GM12874 (cell line): ENCODE results near the gene BPIFB3.
A peak's percentile ranks its signal among the peaks of the same experiment; 100 is the strongest.

ENCODE experiments used
- TF ChIP-seq, protein P1 (sequence below): IDR thresholded peaks from 2 replicates; pipeline ENCODE4 v1.5.1; 2011; ENCODE audit warnings: low read depth, mild to moderate bottlenecking, control low read depth, low read length, moderate library complexity; ENCODE audit not compliant: insufficient read depth

Gene BPIFB3

DNA sequence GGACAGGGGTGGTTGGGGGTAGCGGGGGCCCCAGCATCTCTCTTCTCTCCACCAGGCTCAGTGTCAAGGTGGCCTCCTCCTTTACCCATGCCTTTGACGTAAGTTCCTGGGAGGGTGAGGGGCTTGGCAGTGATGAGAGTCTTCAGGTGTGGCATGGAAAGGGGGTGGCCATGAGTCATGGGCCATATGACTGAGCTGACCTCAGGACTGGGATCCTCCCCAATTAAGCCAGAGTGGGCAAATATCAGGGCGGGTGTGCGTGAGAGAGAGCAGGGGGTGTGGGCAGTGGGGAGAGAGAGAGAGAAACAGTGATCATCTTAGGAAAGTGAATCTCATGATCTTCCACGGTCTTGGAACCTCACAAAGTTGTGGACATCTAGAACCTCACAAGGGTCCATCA, 17.5 kb downstream of the BPIFB3 start:
- TF ChIP-seq, protein P1, sequence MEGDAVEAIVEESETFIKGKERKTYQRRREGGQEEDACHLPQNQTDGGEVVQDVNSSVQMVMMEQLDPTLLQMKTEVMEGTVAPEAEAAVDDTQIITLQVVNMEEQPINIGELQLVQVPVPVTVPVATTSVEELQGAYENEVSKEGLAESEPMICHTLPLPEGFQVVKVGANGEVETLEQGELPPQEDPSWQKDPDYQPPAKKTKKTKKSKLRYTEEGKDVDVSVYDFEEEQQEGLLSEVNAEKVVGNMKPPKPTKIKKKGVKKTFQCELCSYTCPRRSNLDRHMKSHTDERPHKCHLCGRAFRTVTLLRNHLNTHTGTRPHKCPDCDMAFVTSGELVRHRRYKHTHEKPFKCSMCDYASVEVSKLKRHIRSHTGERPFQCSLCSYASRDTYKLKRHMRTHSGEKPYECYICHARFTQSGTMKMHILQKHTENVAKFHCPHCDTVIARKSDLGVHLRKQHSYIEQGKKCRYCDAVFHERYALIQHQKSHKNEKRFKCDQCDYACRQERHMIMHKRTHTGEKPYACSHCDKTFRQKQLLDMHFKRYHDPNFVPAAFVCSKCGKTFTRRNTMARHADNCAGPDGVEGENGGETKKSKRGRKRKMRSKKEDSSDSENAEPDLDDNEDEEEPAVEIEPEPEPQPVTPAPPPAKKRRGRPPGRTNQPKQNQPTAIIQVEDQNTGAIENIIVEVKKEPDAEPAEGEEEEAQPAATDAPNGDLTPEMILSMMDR: no peak

DNA sequence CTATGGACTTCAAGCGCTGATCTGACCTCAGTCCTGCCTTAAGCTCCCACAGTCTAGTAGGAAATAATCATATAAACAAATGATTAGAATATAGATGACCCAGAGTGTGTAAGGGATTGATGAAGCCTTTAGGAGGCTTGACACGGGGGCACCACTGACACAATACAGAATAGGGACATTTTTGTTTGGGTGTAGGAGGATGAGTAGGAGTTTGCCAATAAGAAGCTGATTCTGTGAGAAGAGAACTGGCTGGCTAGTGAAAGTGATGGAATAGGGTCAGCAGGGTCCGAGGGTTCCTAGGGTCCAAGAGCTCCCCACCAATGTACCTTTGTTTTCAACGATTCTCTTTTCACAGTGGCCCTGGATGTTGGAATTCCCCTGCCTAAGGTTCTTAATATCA, 18.7 kb downstream of the BPIFB3 start:
- TF ChIP-seq, protein P1: no peak

DNA sequence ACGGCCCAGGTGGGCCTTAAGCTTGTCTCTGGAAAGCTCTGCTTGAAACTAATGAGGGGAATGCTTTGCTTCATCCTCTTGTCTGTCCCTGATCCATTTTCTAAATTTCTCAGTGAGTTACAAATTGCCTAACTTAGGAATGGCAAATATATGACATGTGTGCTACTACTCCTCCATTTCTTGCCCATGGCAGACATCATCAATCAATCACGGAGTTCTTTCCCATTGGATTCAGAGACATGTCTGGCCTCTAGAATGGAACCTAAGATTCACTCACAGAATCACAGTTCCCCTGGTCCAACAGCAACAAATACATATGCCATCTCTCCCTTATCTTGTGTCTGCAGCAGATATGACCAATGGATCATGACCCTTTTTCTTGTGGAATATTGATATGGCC, 19.1 kb downstream of the BPIFB3 start:
- TF ChIP-seq, protein P1: no peak

DNA sequence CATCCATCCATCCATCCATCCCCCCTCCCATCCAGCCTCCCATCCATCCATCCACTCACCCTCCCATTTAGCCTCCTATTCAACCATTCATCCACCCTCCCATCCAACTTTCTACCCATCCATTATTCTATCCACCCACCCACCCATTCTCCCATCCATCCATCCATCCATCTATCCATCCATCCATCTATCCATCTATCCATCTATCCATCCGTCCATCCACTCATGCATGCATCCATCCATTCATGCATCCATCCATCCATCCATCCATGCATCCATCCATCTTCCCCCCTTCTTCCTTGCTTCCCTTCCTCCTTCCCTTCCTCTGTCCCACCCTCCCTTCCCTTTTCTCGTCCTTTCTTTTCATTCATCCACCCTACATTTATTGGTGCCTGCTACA, 21.0 kb downstream of the BPIFB3 start:
- TF ChIP-seq, protein P1: no peak

DNA sequence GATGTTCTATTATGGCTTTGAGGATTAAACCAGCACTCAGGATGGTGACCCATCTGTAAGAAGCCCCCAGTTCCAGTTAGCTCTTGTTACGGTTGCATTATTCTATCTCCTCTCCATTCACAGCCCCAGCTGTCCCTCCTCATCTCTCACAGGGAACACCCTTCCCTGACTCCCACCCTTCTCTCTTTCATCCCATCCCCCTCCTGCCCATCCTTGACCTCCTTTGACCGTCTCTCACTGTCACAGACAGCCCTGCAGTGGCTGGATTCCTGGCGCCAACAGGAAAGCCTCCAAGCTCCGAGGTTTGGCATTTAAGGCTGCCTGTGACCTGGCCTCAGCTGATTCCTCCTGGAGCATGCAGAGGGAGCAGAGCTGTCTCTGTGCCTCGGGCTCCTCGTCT, 21.6 kb downstream of the BPIFB3 start:
- TF ChIP-seq, protein P1: no peak

DNA sequence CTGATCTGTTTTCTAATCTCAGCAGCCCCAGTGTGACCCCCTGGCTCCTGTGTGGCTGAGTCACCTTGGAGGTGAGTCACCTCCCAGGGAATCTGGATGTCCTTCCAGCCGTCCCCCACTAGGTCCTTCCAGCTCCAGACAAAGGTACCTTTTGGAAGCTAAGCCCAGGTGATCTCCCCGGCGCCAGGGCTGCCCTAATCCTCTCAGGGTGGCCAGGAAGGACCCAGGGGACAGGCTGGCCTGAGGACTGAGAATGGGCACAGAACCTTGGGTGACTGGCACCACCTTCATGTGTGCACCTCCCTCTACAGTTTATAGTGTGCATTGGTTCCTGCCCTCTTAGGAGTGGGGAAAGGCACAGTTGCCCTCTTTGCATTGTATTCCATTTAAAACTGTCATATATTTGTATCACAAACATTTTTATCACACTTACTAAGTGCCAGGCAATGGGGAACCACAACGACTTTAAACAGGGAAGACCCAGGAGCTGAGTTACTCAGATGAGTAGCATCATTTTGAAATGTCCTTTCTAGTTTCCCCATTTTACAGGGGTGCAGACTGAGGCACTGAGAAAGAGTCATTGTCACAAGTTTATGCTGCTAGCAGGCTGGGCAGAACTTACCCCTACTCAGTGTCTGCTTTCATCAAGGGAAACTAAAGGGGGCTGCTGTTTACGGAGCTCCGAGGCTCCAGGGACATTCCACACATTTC, 23.1 kb downstream of the BPIFB3 start:
- TF ChIP-seq, protein P1: peak; percentile 19; the same call in 1 of the 2 replicates

DNA sequence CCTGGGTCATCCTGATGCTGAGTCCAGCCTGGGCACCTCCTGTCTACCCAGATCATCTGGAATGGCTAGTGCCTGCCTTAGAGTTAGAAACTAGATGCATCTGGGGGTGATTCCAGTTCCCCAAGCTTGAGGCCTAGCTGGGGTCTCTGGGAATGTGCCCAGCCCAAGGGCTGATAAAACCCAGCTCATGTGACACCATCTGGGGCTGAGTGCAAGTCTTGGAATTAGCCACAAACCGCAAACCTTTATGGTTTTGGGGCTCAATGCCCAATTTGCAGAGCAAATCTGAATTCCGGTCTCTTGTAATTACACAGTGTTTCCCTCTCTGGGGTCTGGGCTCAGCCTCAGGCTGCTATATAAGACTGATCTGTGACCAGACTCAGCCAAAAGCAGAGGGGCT, 25.6 kb downstream of the BPIFB3 start, which contains the start of gene BPIFB4:
BPIFB4 (plus strand) TSS at position 385 of the 400 bp plus-strand sequence. CDS start 1,884 bp downstream, outside the sequence.
- TF ChIP-seq, protein P1: no peak
